CD4-positive, alpha-beta T cell (primary cell): Measurements from ENCODE around the gene SRP9. TPM values are rescaled to one million over a fixed set of nuclear protein-coding genes. Genes with fewer than 3 reads are reported as not detected.

Experiments
- ATAC-seq: fragments of 200-7000 bp; cut with Tn5 transposase; one replicate; pipeline ENCODE4 v1.10.0; 2022; ENCODE audit warnings: mild to moderate bottlenecking; ENCODE audit not compliant: poor library complexity
- CTCF ChIA-PET: fragments of 350-600 bp; sonication (Branson Sonifier 250); formaldehyde crosslinking; loops from one replicate; lab custom pipeline; 2021; ENCODE audit warnings: antibody characterized with exemption, inconsistent platforms; lab: Charles Lee
- POLR2A ChIA-PET: fragments of 350-600 bp; sonication (Branson Sonifier 250); formaldehyde crosslinking; loops from one replicate; lab custom pipeline; 2021; ENCODE audit warnings: antibody characterized with exemption, inconsistent platforms; lab: Charles Lee
- DNase-seq, 14 experiments: peaks; one replicate each; pipeline ENCODE4 v3.0.0-alpha.2; 2013 to 2020; ENCODE audit warnings: mixed read lengths in 2 of 14
- H3K27ac ChIP-seq, 2 donors: one replicate each; pipeline versions ENCODE4 v1.5.1 to v1.7.0; 2013; ENCODE audit warnings: low read length in 2 of 2, low read depth in 1 of 2, mild to moderate bottlenecking in 1 of 2
- H3K27me3 ChIP-seq, 2 experiments: 1 replicate in 1 of 2; 2 replicates in 1 of 2; pipeline versions ENCODE4 v1.6.1 to v1.7.0; 2013; ENCODE audit warnings: low read length in 2 of 2, control low read depth in 1 of 2, mild to moderate bottlenecking in 1 of 2, moderate library complexity in 1 of 2; ENCODE audit not compliant: insufficient read depth in 2 of 2, control insufficient read depth in 1 of 2
- H3K36me3 ChIP-seq: one replicate; pipeline ENCODE4 v1.6.1; 2013; ENCODE audit warnings: low read length, control low read depth; ENCODE audit not compliant: insufficient read depth
- H3K4me1 ChIP-seq: one replicate; pipeline ENCODE4 v1.6.1; 2013; ENCODE audit warnings: low read length, control low read depth; ENCODE audit not compliant: insufficient read depth
- H3K4me3 ChIP-seq: one replicate; pipeline ENCODE4 v1.5.1; 2013; ENCODE audit warnings: mild to moderate bottlenecking, low read length, moderate library complexity
- H3K9me3 ChIP-seq, 2 experiments: 1 replicate in 1 of 2; 2 replicates in 1 of 2; pipeline versions ENCODE4 v1.6.1 to v1.7.0; 2013; ENCODE audit warnings: low read length in 2 of 2, mild to moderate bottlenecking in 2 of 2, control low read depth in 1 of 2, moderate library complexity in 1 of 2; ENCODE audit not compliant: control insufficient read depth in 1 of 2, insufficient read depth in 1 of 2
- H3K27ac Mint-ChIP-seq: one replicate; pipeline ENCODE4 v1.8.0; 2020; ENCODE audit warnings: mixed read lengths
- H3K27me3 Mint-ChIP-seq: one replicate; pipeline ENCODE4 v1.8.0; 2021; ENCODE audit warnings: mixed read lengths
- H3K36me3 Mint-ChIP-seq: one replicate; pipeline ENCODE4 v1.8.0; 2021; ENCODE audit warnings: low read depth, mixed read lengths
- H3K4me1 Mint-ChIP-seq: one replicate; pipeline ENCODE4 v1.8.0; 2021; ENCODE audit warnings: low read depth, mixed read lengths
- H3K4me3 Mint-ChIP-seq: one replicate; pipeline ENCODE4 v1.8.0; 2020; ENCODE audit warnings: mild to moderate bottlenecking, mixed read lengths
- H3K9me3 Mint-ChIP-seq: one replicate; pipeline ENCODE4 v1.8.0; 2020; ENCODE audit warnings: mixed read lengths
- CTCF ChIP-seq: fragments of 200-600 bp; IDR thresholded peaks from one replicate; pipeline ENCODE4 v1.8.0; 2022; ENCODE audit warnings: antibody characterized with exemption, mild to moderate bottlenecking
- intact Hi-C, 2 experiments: fragments of 100-400 bp; cut with DNase I in 1 of 2; cut with micrococcal nuclease in 1 of 2; formaldehyde crosslinking; loops; one replicate each; pipeline versions ENCODE4 v1.15.1 to v1.9.0; 2023 to 2025; cut with DNase I, micrococcal nuclease
- total RNA-seq, 174 experiments: library from RNA in 2 of 174; stranded (reverse) in 2 of 174; gene quantifications; one replicate each; pipeline ENCODE4 v1.2.3 and lab custom pipeline; 2021 to 2026

SRP9 gene
- total RNA-seq, 2 experiments from 2014 or later: 63.7 to 69.8 TPM

GRCh38 chr1:225825078-225825477 is 47.5 kb downstream of the SRP9 start:
- Mint-ChIP-seq H3K27ac (no peak overlapping the region), H3K4me1 (no peaks in the 10 kb centered on the region), H3K36me3 (no peaks in the 10 kb centered on the region), H3K27me3 (no peaks in the 10 kb centered on the region), H3K4me3 (no peak overlapping the region), H3K9me3 (no peaks in the 10 kb centered on the region)
- DNase-seq (no peak), ATAC-seq (no peak)
- Histone ChIP-seq H3K4me1 (no peaks in the 10 kb centered on the region), H3K4me3 (no peak overlapping the region), H3K27ac (no peak overlapping the region), H3K27me3 (no peaks in the 10 kb centered on the region), H3K36me3 (no peaks in the 10 kb centered on the region), H3K9me3 (no peaks in the 10 kb centered on the region)
- CTCF ChIA-PET: no interaction called here
- TF ChIP-seq CTCF: no peak
- POLR2A ChIA-PET: interaction anchor here (1.0 to 1.1 kb wide), 2 partner anchors 9 to 47 kb away, joined by 3 to 4 read pairs; partner anchors contain the start of gene SRP9
- intact Hi-C loops: no loop called here

GRCh38 chr1:225825607-225826007 is 48.0 kb downstream of the SRP9 start:
- H3K27me3 ChIP-seq: no peaks in the 10 kb centered on the region
- intact Hi-C loops: no loop called here
- Mint-ChIP-seq H3K9me3 (no peaks in the 10 kb centered on the region), H3K36me3 (no peaks in the 10 kb centered on the region), H3K4me1 (no peaks in the 10 kb centered on the region), H3K27ac (no peak overlapping the region), H3K27me3 (no peaks in the 10 kb centered on the region), H3K4me3 (no peak overlapping the region)
- ChIA-PET CTCF (no interaction called here), POLR2A (interaction anchor here (1.0 to 1.1 kb wide), 2 partner anchors 9 to 48 kb away, joined by 3 to 4 read pairs; partner anchors contain the start of gene SRP9)
- ATAC-seq: no peak
- no peak for TF ChIP-seq CTCF
- no peaks in the 10 kb centered on the region for H3K4me1 ChIP-seq
- no peak for DNase-seq
- H3K4me3 ChIP-seq: no peak overlapping the region
- no peaks in the 10 kb centered on the region for H3K9me3 ChIP-seq
- no peaks in the 10 kb centered on the region for H3K36me3 ChIP-seq
- no peak overlapping the region for H3K27ac ChIP-seq

GRCh38 chr1:225827076-225827475 is 49.5 kb downstream of the SRP9 start:
- Mint-ChIP-seq H3K36me3 (no peaks in the 10 kb centered on the region), H3K27ac (no peak overlapping the region), H3K4me1 (no peaks in the 10 kb centered on the region), H3K27me3 (no peaks in the 10 kb centered on the region), H3K4me3 (no peak overlapping the region), H3K9me3 (no peaks in the 10 kb centered on the region)
- ChIA-PET POLR2A (interaction anchor here (1.3 kb wide), 1 partner anchor 55 kb away, joined by 3 read pairs; the partner anchor contains the start of gene TMEM63A), CTCF (no interaction called here)
- no peaks in the 10 kb centered on the region for H3K36me3 ChIP-seq
- no peak for ATAC-seq
- intact Hi-C loops: no loop called here
- no peak overlapping the region for H3K4me3 ChIP-seq
- H3K27me3 ChIP-seq: no peaks in the 10 kb centered on the region
- no peaks in the 10 kb centered on the region for H3K9me3 ChIP-seq
- H3K27ac ChIP-seq: no peak overlapping the region
- no peaks in the 10 kb centered on the region for H3K4me1 ChIP-seq
- DNase-seq: no peak
- no peak for TF ChIP-seq CTCF
